Neuronal stem cell (in vitro differentiated cells): ENCODE results near the gene DNAJC7.
"Not testable (repeated sequence)": the region's sequence is repeated elsewhere in the genome, so short reads cannot be mapped to it uniquely, and the experiment has no call there.

Experiments used
- DNase-seq: peaks from one replicate; pipeline ENCODE4 v3.0.0-alpha.2; 2013; ENCODE audit warnings: low spot score
- H2AFZ ChIP-seq: one replicate; pipeline ENCODE4 v1.6.1; 2013; ENCODE audit warnings: mild to moderate bottlenecking, low read length, inconsistent platforms
- H2AK5ac ChIP-seq: 2 replicates; pipeline ENCODE4 v1.6.1; 2013; ENCODE audit warnings: low read depth, mild to moderate bottlenecking, inconsistent platforms, low read length, moderate library complexity, mixed read lengths
- H2BK120ac ChIP-seq: 2 replicates; pipeline ENCODE4 v1.6.1; 2013; ENCODE audit warnings: low read depth, mild to moderate bottlenecking, inconsistent platforms, low read length, moderate library complexity, mixed read lengths
- H2BK12ac ChIP-seq: one replicate; pipeline ENCODE4 v1.6.1; 2013; ENCODE audit warnings: low read length, inconsistent platforms
- H2BK15ac ChIP-seq: 2 replicates; pipeline ENCODE4 v1.6.1; 2013; ENCODE audit warnings: mild to moderate bottlenecking, low read length, inconsistent platforms, mixed read lengths
- H2BK5ac ChIP-seq: one replicate; pipeline ENCODE4 v1.6.1; 2013; ENCODE audit warnings: inconsistent platforms, mild to moderate bottlenecking, low read length, moderate library complexity
- H3K14ac ChIP-seq: one replicate; pipeline ENCODE4 v1.6.1; 2013; ENCODE audit warnings: low read length, inconsistent platforms
- H3K18ac ChIP-seq: 2 replicates; pipeline ENCODE4 v1.6.1; 2013; ENCODE audit warnings: low read length, inconsistent platforms
- H3K23ac ChIP-seq: 2 replicates; pipeline ENCODE4 v1.6.1; 2013; ENCODE audit warnings: low read depth, mild to moderate bottlenecking, mixed read lengths, low read length, inconsistent platforms; ENCODE audit not compliant: poor library complexity
- H3K27ac ChIP-seq: replicated peaks from 3 replicates; pipeline ENCODE4 v1.5.1; 2013; ENCODE audit warnings: low read length, inconsistent platforms
- H3K27me3 ChIP-seq, 3 experiments: 2 replicates each; pipeline ENCODE4 v1.6.1; 2013; ENCODE audit warnings: low read length in 3 of 3, mild to moderate bottlenecking in 2 of 3, inconsistent platforms in 1 of 3, low read depth in 1 of 3, mixed read lengths in 1 of 3, moderate library complexity in 1 of 3; ENCODE audit not compliant: control insufficient read depth in 3 of 3, insufficient read depth in 3 of 3
- H3K36me3 ChIP-seq, 2 donors: replicated peaks in 1 of 2; 2 replicates each; pipeline ENCODE4 v1.6.1; 2013; ENCODE audit warnings: low read length in 2 of 2; ENCODE audit not compliant: control insufficient read depth in 2 of 2, insufficient read depth in 2 of 2
- H3K4ac ChIP-seq: 2 replicates; pipeline ENCODE4 v1.6.1; 2013; ENCODE audit warnings: inconsistent platforms, mild to moderate bottlenecking, low read length, moderate library complexity
- H3K4me1 ChIP-seq, 2 donors: 1 replicate in 1 of 2; 2 replicates in 1 of 2; pipeline ENCODE4 v1.6.1; 2013; ENCODE audit warnings: low read length in 2 of 2, low read depth in 1 of 2; ENCODE audit not compliant: control insufficient read depth in 2 of 2, insufficient read depth in 1 of 2
- H3K4me2 ChIP-seq: one replicate; pipeline ENCODE4 v1.6.1; 2013; ENCODE audit warnings: mild to moderate bottlenecking, low read length, inconsistent platforms; ENCODE audit not compliant: insufficient read depth, poor library complexity, severe bottlenecking
- H3K4me3 ChIP-seq, 2 donors: 2 replicates each; pipeline ENCODE4 v1.5.1; 2013; ENCODE audit warnings: low read length in 2 of 2, mild to moderate bottlenecking in 2 of 2, inconsistent platforms in 1 of 2, moderate library complexity in 1 of 2
- H3K79me1 ChIP-seq: one replicate; pipeline ENCODE4 v1.6.1; 2013; ENCODE audit warnings: low read depth, mild to moderate bottlenecking, inconsistent platforms, low read length, moderate library complexity
- H3K9ac ChIP-seq: one replicate; pipeline ENCODE4 v1.6.1; 2013; ENCODE audit warnings: mild to moderate bottlenecking, low read depth, low read length, inconsistent platforms; ENCODE audit not compliant: poor library complexity
- H3K9me3 ChIP-seq, 2 donors: replicated peaks in 1 of 2; 2 replicates each; pipeline versions ENCODE3 to v1.6.1; 2013; ENCODE audit warnings: low read length in 2 of 2, mild to moderate bottlenecking in 2 of 2, inconsistent platforms in 1 of 2, low read depth in 1 of 2, mixed read lengths in 1 of 2, moderate library complexity in 1 of 2; ENCODE audit not compliant: control insufficient read depth in 2 of 2, insufficient read depth in 1 of 2
- H4K8ac ChIP-seq: one replicate; pipeline ENCODE4 v1.6.1; 2013; ENCODE audit warnings: low read depth, mild to moderate bottlenecking, inconsistent platforms, low read length, moderate library complexity
- H4K91ac ChIP-seq: one replicate; pipeline ENCODE4 v1.6.1; 2013; ENCODE audit warnings: low read length, low read depth, mild to moderate bottlenecking, inconsistent platforms; ENCODE audit not compliant: poor library complexity
- whole genome bisulfite sequencing, 2 donors: extraction: QIAGEN DNeasy Blood & Tissue Kit; methylation state at CpG; one replicate each; pipeline ENCODE4 v1.1.7; 2013; ENCODE audit warnings: missing lambda C conversion rate in 2 of 2, mixed read lengths in 1 of 2; ENCODE audit not compliant: insufficient read length in 2 of 2, insufficient replicate concordance in 1 of 2; ENCODE audit errors: extremely low coverage in 2 of 2; 5-methylcytosine and 5-hydroxymethylcytosine counted together

DNAJC7 gene

GRCh38 chr17:42023524-42024349 is 6.5 kb upstream of the DNAJC7 start:
- H3K4ac ChIP-seq: no peak overlapping the region
- H2BK120ac ChIP-seq: no peak overlapping the region
- H3K23ac ChIP-seq: no peak overlapping the region
- no peaks in the 10 kb centered on the region for H3K9me3 ChIP-seq
- no peak overlapping the region for H4K8ac ChIP-seq
- H3K4me1 ChIP-seq: peaks cover 24 to 33% of the 10 kb centered on the region in 2 donors
- no CpG with 5 or more reads among the region's 15 CpGs for WGBS, 2 donors
- H3K18ac ChIP-seq: no peak overlapping the region
- no peak overlapping the region for H3K9ac ChIP-seq
- peaks cover 16 to 42% of the 10 kb centered on the region in 2 donors for H3K36me3 ChIP-seq
- H3K27ac ChIP-seq: no peak overlapping the region
- no peak overlapping the region for H2BK12ac ChIP-seq
- H2BK5ac ChIP-seq: no peak overlapping the region
- no peak overlapping the region for H3K4me3 ChIP-seq
- no peak overlapping the region for H3K4me2 ChIP-seq
- no peak overlapping the region for H4K91ac ChIP-seq
- no peaks in the 10 kb centered on the region for H3K27me3 ChIP-seq
- H3K79me1 ChIP-seq: peaks cover 5% of the 10 kb centered on the region
- H2AFZ ChIP-seq: no peak overlapping the region
- H3K14ac ChIP-seq: no peak overlapping the region
- no peak for DNase-seq
- H2AK5ac ChIP-seq: no peak overlapping the region
- H2BK15ac ChIP-seq: no peak overlapping the region

- Histone ChIP-seq H3K36me3 (peaks cover 16 to 42% of the 10 kb centered on the region in 2 donors), H3K79me1 (peaks cover 13% of the 10 kb centered on the region), H3K4me3 (peak overlapping the region in 1 of 2 donors; percentile 68), H3K4me1 (peaks cover 11% of the 10 kb centered on the region in 2 donors), H3K4me2 (peak overlapping the region; percentile 69)
- not testable (repeated sequence) for H3K9ac ChIP-seq, H3K23ac ChIP-seq, H3K14ac ChIP-seq, H3K27me3 ChIP-seq, H4K91ac ChIP-seq, H2BK15ac ChIP-seq, H2AFZ ChIP-seq, H2BK12ac ChIP-seq, H2AK5ac ChIP-seq, DNase-seq, H3K18ac ChIP-seq, H3K4ac ChIP-seq, H4K8ac ChIP-seq, H3K27ac ChIP-seq, H2BK120ac ChIP-seq, H2BK5ac ChIP-seq, H3K9me3 ChIP-seq
- WGBS, 2 donors: no CpG with 5 or more reads among the region's 8 CpGs
These were observed 3.6 kb upstream of the DNAJC7 start for GRCh38 chr17:42020845-42021244.

GRCh38 chr17:42019509-42020404 is 2.5 kb upstream of the DNAJC7 start, which contains the start of gene NKIRAS2:
Gene NKIRAS2 (plus strand): TSS chr17:42020090. CDS start chr17:42021578, 1,488 bp downstream.
- Histone ChIP-seq H3K4me1 (peaks cover 7 to 11% of the 10 kb centered on the region in 2 donors), H2BK15ac (no peak within 1 kb of the TSS), H4K8ac (no peak within 1 kb of the TSS), H3K18ac (peak within 1 kb of the TSS; percentile 96), H3K27ac (no peak within 1 kb of the TSS), H2AFZ (peak within 1 kb of the TSS; percentile 87), H3K4me3 (peak within 1 kb of the TSS; percentile 68 to 95), H3K9me3 (no peaks in the 10 kb centered on the region), H3K14ac (no peak within 1 kb of the TSS), H3K4me2 (peak within 1 kb of the TSS; percentile 69), H2BK120ac (no peak within 1 kb of the TSS), H2BK12ac (no peak within 1 kb of the TSS), H2BK5ac (no peak within 1 kb of the TSS), H3K9ac (peak within 1 kb of the TSS; percentile 92), H2AK5ac (peak within 1 kb of the TSS; percentile 21), H4K91ac (no peak within 1 kb of the TSS), H3K36me3 (peaks cover 15 to 41% of the 10 kb centered on the region in 2 donors), H3K4ac (no peak within 1 kb of the TSS), H3K23ac (peak within 1 kb of the TSS; percentile 58), H3K79me1 (peaks cover 13% of the 10 kb centered on the region), H3K27me3 (no peaks in the 10 kb centered on the region)
- WGBS, 2 donors: no CpG with 5 or more reads among the region's 49 CpGs
- peak; percentile 84 for DNase-seq

GRCh38 chr17:42018988-42019387 is 1.7 kb upstream of the DNAJC7 start:
- Histone ChIP-seq H3K14ac (no peak overlapping the region), H3K79me1 (peaks cover 13% of the 10 kb centered on the region), H3K4me3 (no peak overlapping the region), H3K4ac (no peak overlapping the region), H4K8ac (no peak overlapping the region), H2AFZ (no peak overlapping the region), H4K91ac (no peak overlapping the region), H3K18ac (no peak overlapping the region), H2BK12ac (no peak overlapping the region), H2BK15ac (no peak overlapping the region), H3K27me3 (no peaks in the 10 kb centered on the region), H3K9me3 (no peaks in the 10 kb centered on the region), H2BK5ac (no peak overlapping the region), H3K36me3 (peaks cover 12 to 34% of the 10 kb centered on the region in 2 donors), H3K4me2 (no peak overlapping the region), H3K4me1 (peaks cover 5 to 10% of the 10 kb centered on the region in 2 donors), H2BK120ac (no peak overlapping the region), H3K9ac (no peak overlapping the region), H3K27ac (no peak overlapping the region), H2AK5ac (no peak overlapping the region), H3K23ac (no peak overlapping the region)
- no CpG with 5 or more reads among the region's 4 CpGs for WGBS, 2 donors
- DNase-seq: no peak
